Renal cortex interstitium (tissue), 11 donors: ENCODE measurements around the gene GRB10. TPM values are rescaled to one million over a fixed set of nuclear protein-coding genes. Genes with fewer than 3 reads are reported as not detected.

Source experiments
- DNase-seq, 11 donors: peaks; one replicate each; pipeline ENCODE4 v3.0.0-alpha.2; 2013; ENCODE audit warnings: low read depth in 9 of 11, low spot score in 4 of 11; ENCODE audit errors: extremely low read depth in 1 of 11
- polyA plus RNA-seq, 3 donors: library from polyadenylated mRNA; unstranded; fragments of 120-200 nt; gene quantifications; one replicate each; pipeline ENCODE4 v1.2.1, GENCODE V29; 2013; ENCODE audit not compliant: insufficient read length in 3 of 3

Gene GRB10
- polyA plus RNA-seq, 3 donors: 33.6 to 43.5 (median 38.9) TPM

GRCh38 chr7:50807026-50807730 lies 24.5 kb upstream of the GRB10 start:
- DNase-seq: no peak

- DNase-seq: no peak
Measured at GRCh38 chr7:50806143-50806542, 23.4 kb upstream of the GRB10 start.

GRCh38 chr7:50805447-50806125 lies 22.9 kb upstream of the GRB10 start:
- no peak for DNase-seq

- DNase-seq: no peak
Measured at GRCh38 chr7:50803359-50804337, 21.0 kb upstream of the GRB10 start.

GRCh38 chr7:50801907-50802306 lies 19.2 kb upstream of the GRB10 start:
- DNase-seq: no peak

GRCh38 chr7:50799873-50800272 lies 17.2 kb upstream of the GRB10 start:
- no peak for DNase-seq

GRCh38 chr7:50798126-50798525 lies 15.4 kb upstream of the GRB10 start:
- no peak for DNase-seq

GRCh38 chr7:50795831-50796230 lies 13.1 kb upstream of the GRB10 start:
- DNase-seq: no peak

- DNase-seq: no peak
Measured at GRCh38 chr7:50795253-50795652, 12.6 kb upstream of the GRB10 start.

GRCh38 chr7:50793947-50794570 lies 11.4 kb upstream of the GRB10 start:
- no peak for DNase-seq

GRCh38 chr7:50793120-50793946 lies 10.6 kb upstream of the GRB10 start:
- peak in 3 of 11 donors; percentile 32 to 51 (median 33) for DNase-seq

- DNase-seq: peak in 2 of 11 donors; percentile 10 to 30
Measured at GRCh38 chr7:50792342-50793119, 9.8 kb upstream of the GRB10 start.

- peak in 1 of 11 donors; percentile 12 for DNase-seq
Measured at GRCh38 chr7:50791938-50792341, 9.2 kb upstream of the GRB10 start.

GRCh38 chr7:50791363-50791937 lies 8.8 kb upstream of the GRB10 start:
- no peak for DNase-seq

GRCh38 chr7:50790381-50790780 lies 7.7 kb upstream of the GRB10 start:
- DNase-seq: no peak

GRCh38 chr7:50788382-50788781 lies 5.7 kb upstream of the GRB10 start:
- no peak for DNase-seq

GRCh38 chr7:50787825-50788224 lies 5.1 kb upstream of the GRB10 start:
- DNase-seq: no peak
